HepG2 (cell line): ENCODE results near the gene PRM2. TPM values are rescaled to one million over a fixed set of nuclear protein-coding genes. Genes with fewer than 3 reads are reported as not detected.

ENCODE experiments used
- E2F2 ChIP-seq: sonication (generic); formaldehyde crosslinking; IDR thresholded peaks from 2 replicates; pipeline ENCODE4 v1.4.0; 2020; ENCODE audit warnings: missing genetic modification reagents, borderline replicate concordance
- IRF2 ChIP-seq: IDR thresholded peaks from 2 replicates; pipeline ENCODE4 v1.6.1; 2018; ENCODE audit warnings: missing genetic modification reagents, missing compliant biosample characterization
- KDM1A ChIP-seq: IDR thresholded peaks from 2 replicates; pipeline ENCODE4 v1.6.1; 2016; ENCODE audit warnings: missing compliant biosample characterization
- NFE2 ChIP-seq: sonication (generic); formaldehyde crosslinking; IDR thresholded peaks from 2 replicates; pipeline ENCODE4 v1.4.0; 2020; ENCODE audit warnings: missing genetic modification reagents
- PBX2 ChIP-seq: IDR thresholded peaks from 2 replicates; pipeline ENCODE4 v1.6.1; 2016; ENCODE audit warnings: control low read depth
- SATB2 ChIP-seq: sonication (generic); formaldehyde crosslinking; IDR thresholded peaks from 2 replicates; pipeline ENCODE4 v1.5.0; 2020; ENCODE audit warnings: missing genetic modification reagents
- SMAD1 ChIP-seq: sonication (generic); formaldehyde crosslinking; IDR thresholded peaks from 2 replicates; pipeline ENCODE4 v1.4.0; 2020; ENCODE audit warnings: missing genetic modification reagents, low read depth, mild to moderate bottlenecking, borderline replicate concordance
- THAP9 ChIP-seq: sonication (generic); formaldehyde crosslinking; IDR thresholded peaks from 2 replicates; pipeline ENCODE4; 2020; ENCODE audit warnings: missing genetic modification reagents, mild to moderate bottlenecking, borderline replicate concordance
- ZC3H4 ChIP-seq: sonication (generic); formaldehyde crosslinking; IDR thresholded peaks from 2 replicates; pipeline ENCODE4 v1.4.0; 2020; ENCODE audit warnings: missing genetic modification reagents, borderline replicate concordance
- ZMAT5 ChIP-seq: sonication (generic); formaldehyde crosslinking; IDR thresholded peaks from 2 replicates; pipeline ENCODE4 v1.5.0; 2020; ENCODE audit warnings: mild to moderate bottlenecking, low read depth, missing genetic modification reagents, borderline replicate concordance
- ZNF142 ChIP-seq: sonication (generic); formaldehyde crosslinking; IDR thresholded peaks from 2 replicates; pipeline ENCODE4 v1.4.0; 2020; ENCODE audit warnings: missing genetic modification reagents
- ZNF329 ChIP-seq: sonication (generic); formaldehyde crosslinking; IDR thresholded peaks from 2 replicates; pipeline ENCODE4 v1.9.0; 2021; ENCODE audit warnings: low read depth, mild to moderate bottlenecking, missing genetic modification reagents
- ZNF382 ChIP-seq: sonication (generic); formaldehyde crosslinking; IDR thresholded peaks from 2 replicates; pipeline ENCODE4 v1.5.0; 2020; ENCODE audit warnings: missing genetic modification reagents, mild to moderate bottlenecking, borderline replicate concordance
- ZNF430 ChIP-seq: sonication (generic); formaldehyde crosslinking; IDR thresholded peaks from 2 replicates; pipeline ENCODE4 v1.9.0; 2021; ENCODE audit warnings: mild to moderate bottlenecking, missing genetic modification reagents
- ZNF597 ChIP-seq: sonication (generic); formaldehyde crosslinking; IDR thresholded peaks from 2 replicates; pipeline ENCODE4 v1.5.0; 2020; ENCODE audit warnings: missing genetic modification reagents
- ZNF607 ChIP-seq: sonication (generic); formaldehyde crosslinking; IDR thresholded peaks from 2 replicates; pipeline ENCODE4 v1.5.1; 2020; ENCODE audit warnings: missing genetic modification reagents, mild to moderate bottlenecking, borderline replicate concordance
- polyA plus RNA-seq, 8 experiments: library from polyadenylated mRNA; depleted of rRNA in 3 of 8; stranded (reverse) in 7 of 8; unstranded in 1 of 8; fragments of >200 nt; fragmentation: Illumina TruSeq in 4 of 8; extraction: Trizol in 4 of 8; gene quantifications; 2 replicates each; pipeline versions ENCODE4 v1.2.1 to v1.2.3, GENCODE V29; 2011 to 2016; ENCODE audit warnings: low read depth in 4 of 8, missing spikeins in 1 of 8, mixed read lengths in 1 of 8; ENCODE audit not compliant: insufficient read depth in 1 of 8
- total RNA-seq, 5 experiments: library from RNA; depleted of rRNA; stranded (reverse); fragments of >200 nt; fragmentation: Illumina TruSeq; extraction: Trizol; gene quantifications; 2 replicates each; pipeline ENCODE4 v1.2.3, GENCODE V29; 2016; ENCODE audit warnings: low read depth in 1 of 5

PRM2 gene
- total and polyA plus RNA-seq, 2 of the 13 experiments (the other 11 are each of a cell fraction or from before 2014, with no cell fraction given), result 0.54 TPM; not detected in 1

- no peak for TF ChIP-seq THAP9 (CRISPR knock-in tag)
- no peak for TF ChIP-seq NFE2 (CRISPR knock-in tag)
- no peak for TF ChIP-seq ZC3H4 (CRISPR knock-in tag)
- TF ChIP-seq PBX2 (CRISPR knock-in tag), result 0 out of 2 replicates have a peak, but pooled peaks have one; percentile 32
- TF ChIP-seq ZNF607 (CRISPR knock-in tag), result peak; percentile 86
- TF ChIP-seq ZNF430 (CRISPR knock-in tag), result 0 out of 2 replicates have a peak, but pooled peaks have one; percentile 60
- no peak for TF ChIP-seq E2F2
- peak; percentile 42; the same call in 1 of the 2 replicates for TF ChIP-seq ZNF142 (CRISPR knock-in tag)
- TF ChIP-seq ZNF597 (CRISPR knock-in tag), result no peak
- TF ChIP-seq SMAD1, result no peak
- TF ChIP-seq ZNF382 (CRISPR knock-in tag), result no peak
- TF ChIP-seq ZMAT5 (CRISPR knock-in tag), result no peak
- no peak for TF ChIP-seq SATB2
- TF ChIP-seq KDM1A (CRISPR knock-in tag), result peak; percentile 88
- TF ChIP-seq ZNF329 (CRISPR knock-in tag), result no peak
- peak; percentile 96 for TF ChIP-seq IRF2 (CRISPR knock-in tag)
These were observed 30.8 kb upstream of the PRM2 start (continued) for GRCh38 chr16:11306997-11307638.
